ENCODE results near the gene C20orf141. TPM values are rescaled to one million over a fixed set of nuclear protein-coding genes. Genes with fewer than 3 reads are reported as not detected.

Gene C20orf141
- total RNA-seq, 6 experiments from 2014 or later = not detected

- no peaks in the 10 kb centered on the region for H3K36me3 Mint-ChIP-seq (ENCODE audit: low read depth)
- no peak for DNase-seq
- H3K27ac Mint-ChIP-seq = no peak overlapping the region
- no peaks in the 10 kb centered on the region for H3K9me3 Mint-ChIP-seq
- H3K4me1 Mint-ChIP-seq (ENCODE audit: low read depth) = 0 out of 2 replicates have a peak, but pooled peaks cover 1% of the 10 kb centered on the region
- no peak overlapping the region for H3K4me3 Mint-ChIP-seq
- TF ChIP-seq CTCF (IDR thresholded peaks at IDR 0.05) = no peak
- H3K27me3 Mint-ChIP-seq (ENCODE audit: insufficient read depth) = peaks cover 27% of the 10 kb centered on the region
Observed at GRCh38 chr20:2794202-2794748, 20.5 kb upstream of the C20orf141 start.

- H3K27me3 Mint-ChIP-seq (ENCODE audit: insufficient read depth) = peaks cover 30% of the 10 kb centered on the region
Observed at GRCh38 chr20:2794866-2795447, 19.8 kb upstream of the C20orf141 start.

GRCh38 chr20:2795451-2795850 is 19.3 kb upstream of the C20orf141 start:
- TF ChIP-seq CTCF (IDR thresholded peaks at IDR 0.05) = no peak
- Mint-ChIP-seq H3K36me3 (ENCODE audit: low read depth) (peaks cover 4% of the 10 kb centered on the region; the same call in 1 of the 2 replicates), H3K4me1 (ENCODE audit: low read depth) (peaks cover 11% of the 10 kb centered on the region), H3K9me3 (peaks cover 4% of the 10 kb centered on the region; the same call in 1 of the 2 replicates), H3K27me3 (ENCODE audit: insufficient read depth) (peaks cover 30% of the 10 kb centered on the region), H3K27ac (no peak overlapping the region), H3K4me3 (no peak overlapping the region)
- DNase-seq = no peak

More at GRCh38 chr20:2794866-2795447, 19.8 kb upstream of the C20orf141 start:
- peaks cover 2% of the 10 kb centered on the region; the same call in 1 of the 2 replicates for H3K36me3 Mint-ChIP-seq (ENCODE audit: low read depth)
- H3K4me3 Mint-ChIP-seq = no peak overlapping the region
- TF ChIP-seq CTCF (IDR thresholded peaks at IDR 0.05) = no peak
- H3K4me1 Mint-ChIP-seq (ENCODE audit: low read depth) = peaks cover 8% of the 10 kb centered on the region
- DNase-seq = no peak
- H3K27ac Mint-ChIP-seq = no peak overlapping the region
- H3K9me3 Mint-ChIP-seq = peaks cover 2% of the 10 kb centered on the region; the same call in 1 of the 2 replicates

GRCh38 chr20:2796011-2796660 is 18.7 kb upstream of the C20orf141 start:
- no peak for TF ChIP-seq CTCF (IDR thresholded peaks at IDR 0.05)
- Mint-ChIP-seq H3K36me3 (ENCODE audit: low read depth) (peaks cover 4% of the 10 kb centered on the region; the same call in 1 of the 2 replicates), H3K4me3 (no peak overlapping the region), H3K27ac (no peak overlapping the region), H3K27me3 (ENCODE audit: insufficient read depth) (peaks cover 33% of the 10 kb centered on the region), H3K9me3 (peaks cover 4% of the 10 kb centered on the region; the same call in 1 of the 2 replicates), H3K4me1 (ENCODE audit: low read depth) (peaks cover 16% of the 10 kb centered on the region)
- no peak for DNase-seq

- no peak overlapping the region for H3K27ac Mint-ChIP-seq
- H3K9me3 Mint-ChIP-seq = peaks cover 4% of the 10 kb centered on the region; the same call in 1 of the 2 replicates
- DNase-seq = no peak
- peaks cover 17% of the 10 kb centered on the region for H3K4me1 Mint-ChIP-seq (ENCODE audit: low read depth)
- peaks cover 37% of the 10 kb centered on the region for H3K27me3 Mint-ChIP-seq (ENCODE audit: insufficient read depth)
- peaks cover 9% of the 10 kb centered on the region; the same call in 1 of the 2 replicates for H3K36me3 Mint-ChIP-seq (ENCODE audit: low read depth)
- no peak for TF ChIP-seq CTCF (IDR thresholded peaks at IDR 0.05)
- H3K4me3 Mint-ChIP-seq = no peak overlapping the region
Observed at GRCh38 chr20:2797136-2797983, 17.4 kb upstream of the C20orf141 start.
